LNCAP (cell line): ENCODE data around the gene TBX18.

ENCODE experiments used
- CTCF ChIP-seq: fragments of 450-650 bp; IDR thresholded peaks from 2 replicates; pipeline ENCODE4 v1.5.1; 2017; ENCODE audit warnings: mild to moderate bottlenecking

Gene TBX18

GRCh38 chr6:84798257-84798656, 33.9 kb upstream of the TBX18 start:
- TF ChIP-seq CTCF = no peak

GRCh38 chr6:84796343-84796742, 31.9 kb upstream of the TBX18 start:
- no peak for TF ChIP-seq CTCF

- TF ChIP-seq CTCF = no peak
These were observed 27.5 kb upstream of the TBX18 start for GRCh38 chr6:84791927-84792326.

- no peak for TF ChIP-seq CTCF
These were observed 26.8 kb upstream of the TBX18 start for GRCh38 chr6:84791233-84791632.

- TF ChIP-seq CTCF = no peak
These were observed 24.8 kb upstream of the TBX18 start for GRCh38 chr6:84789170-84789569.

- no peak for TF ChIP-seq CTCF
These were observed 24.3 kb upstream of the TBX18 start for GRCh38 chr6:84788689-84789088.

GRCh38 chr6:84785671-84786070, 21.3 kb upstream of the TBX18 start:
- no peak for TF ChIP-seq CTCF

GRCh38 chr6:84779917-84780316, 15.5 kb upstream of the TBX18 start:
- no peak for TF ChIP-seq CTCF
